NCI-H345 treated with DMSO at 0.1 percent for 48 hours (cell line): Measurements from ENCODE around the gene CYTH1.

Experiments
- DNase-seq: peaks from one replicate; lab custom pipeline; 2025; ENCODE audit not compliant: unreplicated experiment; lab: John Stamatoyannopoulos, UW

The CYTH1 gene

GRCh38 chr17:78654325-78654724 is 127.7 kb downstream of the CYTH1 start:
- no peak for DNase-seq

GRCh38 chr17:78653382-78653781 is 128.7 kb downstream of the CYTH1 start:
- no peak for DNase-seq

DNA sequence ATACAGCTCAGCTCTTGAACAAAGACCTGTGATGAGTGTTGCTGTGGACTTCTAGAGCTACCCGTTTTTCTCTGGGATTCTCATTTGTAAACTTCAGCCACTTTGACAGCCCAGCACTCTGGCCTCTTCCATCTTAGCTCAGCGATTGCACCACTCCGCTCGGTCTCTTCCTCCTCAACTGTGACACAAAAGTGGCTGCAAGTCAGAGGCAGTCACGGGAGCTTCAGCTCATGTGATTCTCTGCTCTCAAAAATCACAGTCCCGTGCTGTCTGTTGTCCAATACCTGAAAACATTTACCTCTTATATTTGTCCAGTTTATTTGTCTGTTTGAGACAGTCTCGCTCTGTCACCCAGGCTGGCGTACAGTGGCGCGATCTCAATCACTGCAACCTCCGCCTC is 129.2 kb downstream of the CYTH1 start:
- DNase-seq, result no peak

DNA sequence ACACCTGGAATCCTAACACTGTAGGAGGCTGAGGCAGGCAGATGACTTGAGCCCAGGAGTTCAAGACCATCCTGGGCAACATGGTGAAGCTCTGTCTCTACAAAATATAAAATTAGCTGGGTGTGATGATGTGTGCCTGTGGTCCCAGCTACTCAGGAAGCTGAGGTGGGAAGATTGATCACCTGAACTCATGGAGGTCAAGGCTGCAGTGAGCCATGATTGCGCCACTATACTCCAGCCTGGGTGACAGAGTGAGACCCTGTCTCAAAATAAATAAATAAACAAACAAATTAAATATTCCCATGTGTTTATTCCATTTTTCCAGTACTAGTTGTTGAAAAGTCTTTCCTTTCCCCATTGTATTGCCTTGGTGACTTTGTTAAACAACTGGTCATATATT is 130.0 kb downstream of the CYTH1 start:
- no peak for DNase-seq

- DNase-seq, result no peak
Observed at GRCh38 chr17:78651554-78651953, 130.5 kb downstream of the CYTH1 start.

- no peak for DNase-seq
Observed at GRCh38 chr17:78650093-78650715, 131.9 kb downstream of the CYTH1 start.

- no peak for DNase-seq
Observed at GRCh38 chr17:78648293-78648692, 133.8 kb downstream of the CYTH1 start.

GRCh38 chr17:78647032-78647431 is 135.0 kb downstream of the CYTH1 start:
- DNase-seq, result no peak

DNA sequence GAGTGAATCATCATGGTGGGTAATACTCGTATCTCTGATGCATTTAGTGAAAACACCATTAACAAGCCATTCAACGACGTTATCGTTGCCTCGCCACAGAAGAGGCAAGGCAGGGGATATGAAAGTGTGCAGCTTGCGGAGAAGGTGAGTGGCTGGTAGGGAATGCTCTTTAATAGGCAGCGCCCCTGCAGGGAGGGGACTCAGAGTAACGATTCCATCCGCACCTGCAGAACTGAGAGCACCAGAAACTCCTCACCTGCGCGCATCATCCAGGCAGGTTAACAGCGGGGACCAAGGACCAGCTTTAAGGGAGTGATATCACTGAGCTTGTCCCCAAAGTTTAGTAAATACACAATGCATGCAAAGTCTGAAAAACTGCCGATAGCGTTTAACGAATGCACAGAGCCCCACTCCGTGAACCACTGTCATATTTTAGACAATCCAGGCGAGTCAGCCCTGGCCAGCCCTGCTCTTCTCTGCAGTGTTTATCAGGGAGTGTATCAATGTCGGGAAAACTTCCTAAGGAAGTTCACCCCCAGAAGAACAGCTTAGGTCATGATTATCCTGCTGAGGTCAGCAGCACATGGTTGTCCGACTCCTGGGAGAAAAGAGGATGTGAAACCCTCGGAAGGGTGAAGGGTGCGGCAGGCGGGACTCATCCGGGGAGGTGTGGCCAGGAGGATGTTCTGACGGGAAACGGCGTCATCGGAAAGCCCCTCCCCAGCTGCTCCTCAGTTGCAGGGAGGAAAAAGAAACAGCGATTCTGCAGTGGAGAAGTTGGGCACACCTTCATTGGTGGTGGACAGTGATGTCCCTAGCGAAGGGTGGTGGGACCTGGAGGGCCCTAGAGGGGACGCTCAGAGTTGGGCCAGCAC is 136.4 kb downstream of the CYTH1 start:
- no peak for DNase-seq

GRCh38 chr17:78644931-78645351 is 137.1 kb downstream of the CYTH1 start:
- DNase-seq, result no peak

DNA sequence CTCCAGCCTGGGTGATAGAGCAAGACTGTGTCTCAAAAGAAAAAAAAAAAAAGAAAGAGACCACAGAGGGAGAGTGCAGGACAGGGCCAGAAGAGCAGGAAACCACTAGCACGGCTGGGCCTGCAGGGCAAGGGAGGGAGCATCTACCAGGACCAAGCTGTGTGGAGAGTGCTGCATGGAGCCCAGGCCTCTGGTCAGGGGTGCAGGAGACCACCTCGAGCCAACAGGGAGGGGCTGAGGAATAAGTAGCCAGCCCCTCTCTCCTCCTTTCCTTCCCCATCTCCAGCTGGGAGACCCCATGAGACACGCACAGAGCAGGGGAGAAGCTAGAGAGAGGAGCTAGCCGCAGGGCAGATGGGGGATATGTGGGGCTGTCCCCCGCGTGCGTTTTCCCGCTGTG is 137.8 kb downstream of the CYTH1 start:
- no peak for DNase-seq

- no peak for DNase-seq
Observed at GRCh38 chr17:78643326-78643725, 138.7 kb downstream of the CYTH1 start.

GRCh38 chr17:78642707-78643106 is 139.4 kb downstream of the CYTH1 start:
- DNase-seq, result no peak

DNA sequence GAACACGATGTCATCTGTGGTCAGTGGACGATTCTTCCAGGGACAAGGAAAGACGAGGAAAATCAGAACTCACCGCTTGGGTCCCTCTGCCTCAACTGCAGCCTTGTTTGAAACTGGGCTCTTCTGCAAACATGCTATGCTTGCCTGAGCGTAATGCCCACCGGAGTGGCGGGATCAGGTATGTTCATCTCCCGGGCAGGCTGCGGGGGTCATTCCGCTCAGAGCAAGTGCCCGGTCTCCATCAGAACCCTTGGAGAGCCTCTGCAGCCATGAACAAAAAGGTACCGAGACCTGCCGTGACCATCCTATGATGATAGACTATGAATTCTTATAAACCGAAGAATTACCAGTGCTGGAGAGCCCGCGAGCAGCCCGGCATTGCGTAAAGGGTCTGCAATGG is 140.4 kb downstream of the CYTH1 start:
- no peak for DNase-seq

DNA sequence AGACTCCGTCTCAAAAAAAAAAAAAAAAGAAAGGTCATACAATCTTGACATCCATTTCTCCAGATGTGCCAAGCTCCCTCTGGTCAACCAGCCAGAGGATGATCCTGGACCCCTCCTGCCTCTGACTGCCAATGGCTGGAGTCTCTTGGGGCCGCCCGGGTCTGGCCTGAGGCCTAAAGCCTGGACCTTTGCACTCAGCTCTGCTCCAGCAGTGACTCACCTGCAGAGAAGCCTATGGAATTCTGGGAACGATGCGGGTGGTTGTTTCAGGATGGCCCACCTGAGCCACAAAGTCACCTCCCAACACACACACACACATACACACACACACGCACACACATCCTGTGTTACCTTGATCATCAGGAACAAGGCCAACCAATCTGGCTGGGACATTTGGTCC is 140.8 kb downstream of the CYTH1 start:
- no peak for DNase-seq

DNA sequence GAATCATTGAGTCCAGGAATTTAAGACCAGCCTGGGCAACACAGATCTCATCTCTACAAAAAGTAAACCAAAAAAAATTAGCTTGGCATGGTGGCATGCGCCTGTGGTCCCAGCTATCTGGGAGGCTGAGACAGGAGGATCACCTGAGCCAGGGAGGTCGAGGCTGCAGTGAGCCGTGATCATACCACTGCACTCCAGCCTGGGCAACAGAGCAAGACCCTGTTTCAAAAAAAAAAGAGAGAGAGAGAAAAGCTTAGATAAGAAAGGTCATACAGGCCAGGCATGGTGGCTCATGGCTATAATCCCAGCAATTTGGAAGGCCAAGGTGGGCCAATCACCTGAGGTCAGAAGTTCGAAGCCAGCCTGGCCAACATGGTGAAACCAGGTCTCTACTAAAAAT is 141.4 kb downstream of the CYTH1 start:
- DNase-seq, result no peak

- no peak for DNase-seq
Observed at GRCh38 chr17:78637643-78638420, 144.2 kb downstream of the CYTH1 start.

DNA sequence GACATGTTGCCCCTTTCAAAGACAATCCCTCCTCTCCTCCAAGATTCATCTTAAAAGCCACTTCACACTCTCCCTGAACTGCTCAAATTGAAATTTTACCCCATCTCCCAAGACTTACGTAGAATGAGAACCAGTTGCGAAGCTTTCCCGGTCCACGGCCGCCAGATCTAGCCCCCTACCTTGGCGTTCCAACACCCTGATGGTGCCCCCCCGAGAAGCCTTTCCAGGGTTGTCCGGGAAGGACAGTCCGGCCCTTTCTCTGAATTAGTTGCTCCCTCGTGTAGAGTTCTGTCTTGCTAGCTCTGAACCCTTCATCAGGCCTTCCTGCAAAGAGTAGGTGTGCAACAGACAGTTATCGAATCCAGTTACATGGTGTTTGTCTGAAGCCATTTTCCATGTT is 144.9 kb downstream of the CYTH1 start:
- no peak for DNase-seq

DNA sequence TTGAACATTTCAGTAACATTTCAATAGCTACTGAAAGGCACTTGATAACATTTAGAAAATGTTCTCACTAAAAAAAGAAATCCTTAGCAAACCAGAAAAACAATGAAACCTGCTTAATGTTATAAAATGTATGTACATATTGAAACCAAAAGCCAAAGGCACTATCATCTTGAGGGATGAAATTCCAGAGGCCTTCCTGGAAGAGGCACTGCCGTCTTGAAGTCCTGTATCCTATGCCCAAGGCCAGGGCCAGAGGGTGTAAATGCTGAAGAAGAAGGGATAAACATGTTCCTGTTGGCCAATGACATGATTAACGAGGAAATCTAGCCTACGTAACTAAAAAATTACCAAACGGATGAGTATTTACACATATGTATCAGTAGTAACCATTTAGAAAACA is 147.9 kb downstream of the CYTH1 start:
- DNase-seq, result no peak

- DNase-seq, result no peak
Observed at GRCh38 chr17:78629436-78629995, 152.6 kb downstream of the CYTH1 start.
